GM18520 (cell line): Measurements from ENCODE around the gene KMT5C.

Experiments
- ATAC-seq: cut with Tn5 transposase; IDR thresholded peaks from one replicate; pipeline ENCODE4 v1.9.1; 2021; ENCODE audit not compliant: unreplicated experiment

The KMT5C gene

DNA sequence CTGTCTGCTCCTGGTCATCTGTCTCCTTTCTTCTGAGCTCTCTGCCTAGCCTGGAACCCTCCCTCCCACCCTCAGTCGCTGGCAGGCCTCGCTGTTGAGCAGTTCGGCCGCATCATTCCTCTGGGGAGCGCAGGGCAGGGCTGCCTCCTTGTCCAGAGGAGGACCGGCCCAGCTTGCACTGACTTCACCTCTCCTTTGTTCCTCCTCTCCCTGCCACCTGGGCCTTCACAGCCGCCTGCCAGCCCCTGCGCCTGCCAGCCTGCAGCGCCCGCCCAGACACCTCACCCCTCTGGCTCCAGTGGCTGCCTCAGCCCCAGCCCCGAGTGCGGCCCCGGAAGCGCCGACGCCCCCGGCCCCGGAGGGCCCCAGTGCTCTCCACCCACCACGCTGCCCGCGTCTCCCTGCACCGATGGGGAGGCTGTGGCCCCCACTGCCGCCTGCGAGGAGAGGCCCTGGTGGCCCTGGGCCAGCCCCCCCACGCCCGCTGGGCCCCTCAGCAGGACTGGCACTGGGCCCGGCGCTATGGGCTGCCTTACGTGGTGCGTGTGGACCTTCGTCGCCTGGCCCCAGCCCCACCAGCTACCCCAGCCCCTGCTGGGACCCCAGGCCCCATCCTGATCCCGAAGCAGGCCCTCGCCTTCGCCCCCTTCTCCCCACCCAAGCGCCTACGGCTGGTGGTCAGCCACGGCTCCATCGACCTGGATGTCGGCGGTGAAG is 7.2 kb downstream of the KMT5C start:
- no peak for ATAC-seq

DNA sequence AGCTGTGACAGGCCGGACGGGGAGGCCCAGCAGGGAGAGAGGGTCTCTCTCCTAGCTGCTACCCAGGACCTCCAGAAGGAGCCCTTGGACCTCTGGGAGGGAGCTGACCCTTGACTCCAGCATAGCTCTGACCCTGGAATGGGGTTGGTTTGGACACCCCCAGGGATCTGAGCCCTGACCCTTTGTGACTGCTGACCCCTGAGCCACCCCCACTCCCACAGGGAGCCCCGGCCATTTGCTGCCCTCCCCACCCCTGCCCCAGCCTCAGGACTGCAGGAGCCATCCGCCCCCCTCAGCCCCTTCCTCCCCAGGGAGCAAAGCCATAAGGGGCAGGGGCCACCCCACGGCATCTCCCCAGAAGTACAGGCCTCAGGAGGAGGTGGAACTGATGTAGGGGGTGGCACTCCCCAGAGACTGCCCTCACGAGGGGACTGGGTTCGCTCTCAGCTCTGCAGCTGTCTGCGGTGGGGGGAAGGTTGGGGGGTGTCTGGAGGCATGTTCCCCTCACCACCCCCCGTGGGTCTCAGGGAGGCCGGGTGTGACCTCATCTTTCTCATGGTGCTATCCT is 7.8 kb downstream of the KMT5C start:
- no peak for ATAC-seq

DNA sequence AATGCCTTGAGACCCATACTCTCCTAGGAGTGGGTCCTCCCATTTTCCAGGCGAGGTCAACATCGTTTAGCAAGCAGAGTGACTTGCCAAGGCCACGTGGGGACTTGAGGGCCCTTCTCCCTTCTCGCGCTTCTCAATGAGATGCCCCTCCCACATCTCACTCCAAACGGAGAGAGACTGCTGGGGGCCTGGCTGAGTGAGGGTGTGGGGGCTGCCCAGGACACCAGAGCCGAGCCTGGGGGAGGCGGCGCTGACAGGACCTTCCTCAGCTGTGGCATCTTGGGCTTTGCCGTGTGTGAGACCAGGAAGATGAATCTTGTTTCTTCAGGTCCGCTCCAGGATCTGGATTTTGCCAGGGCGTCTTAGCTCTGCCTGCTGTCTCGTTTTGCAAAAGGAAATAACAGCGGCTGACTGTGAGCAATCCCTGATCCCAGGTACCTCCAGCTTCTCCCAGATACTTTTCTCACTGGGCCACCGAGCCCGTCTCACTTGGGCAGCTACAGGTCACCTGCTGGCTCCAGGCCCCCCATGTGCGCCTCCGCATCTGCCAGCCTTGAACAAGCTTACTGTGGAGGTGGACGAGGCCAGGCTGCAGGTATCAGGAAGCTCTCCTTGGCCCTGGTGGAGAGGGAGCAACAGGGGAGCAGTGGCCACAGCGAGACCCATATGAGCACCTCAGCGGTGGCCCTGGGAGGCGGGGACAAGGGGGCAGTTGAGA is 8.8 kb downstream of the KMT5C start:
- no peak for ATAC-seq

DNA sequence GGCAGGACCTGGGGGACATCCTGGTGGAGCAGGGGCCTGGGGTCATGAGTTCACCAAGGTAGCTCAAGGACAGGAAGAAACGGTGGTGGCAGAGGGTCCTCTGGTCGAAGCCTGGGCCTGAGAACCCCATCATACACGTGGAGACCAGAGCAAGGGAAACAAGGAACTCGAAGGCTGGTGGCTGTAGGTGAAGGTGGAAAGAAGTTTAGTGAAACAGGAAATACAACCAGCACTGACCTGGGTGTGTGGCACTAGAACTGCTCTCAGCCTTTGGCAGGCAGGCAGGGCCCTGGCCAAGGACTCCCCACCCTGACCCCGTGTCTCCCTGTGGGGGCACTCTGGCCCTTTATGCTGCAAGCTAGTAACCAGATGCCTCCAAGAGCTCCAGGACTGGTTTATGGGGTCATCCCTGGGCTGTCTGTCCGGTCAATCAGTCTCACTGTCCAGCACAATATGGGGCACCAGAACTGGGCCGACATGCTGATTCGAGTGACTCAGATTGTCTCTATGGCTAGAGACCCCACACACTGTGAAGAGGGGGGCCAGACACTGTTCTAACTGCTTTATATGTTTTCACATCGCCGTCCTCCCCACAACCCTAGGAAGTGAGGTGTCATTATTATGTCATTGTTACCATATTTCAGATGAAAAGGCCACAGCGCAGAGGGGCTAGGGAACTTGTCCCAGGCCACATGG is 11.1 kb downstream of the KMT5C start:
- ATAC-seq: no peak

DNA sequence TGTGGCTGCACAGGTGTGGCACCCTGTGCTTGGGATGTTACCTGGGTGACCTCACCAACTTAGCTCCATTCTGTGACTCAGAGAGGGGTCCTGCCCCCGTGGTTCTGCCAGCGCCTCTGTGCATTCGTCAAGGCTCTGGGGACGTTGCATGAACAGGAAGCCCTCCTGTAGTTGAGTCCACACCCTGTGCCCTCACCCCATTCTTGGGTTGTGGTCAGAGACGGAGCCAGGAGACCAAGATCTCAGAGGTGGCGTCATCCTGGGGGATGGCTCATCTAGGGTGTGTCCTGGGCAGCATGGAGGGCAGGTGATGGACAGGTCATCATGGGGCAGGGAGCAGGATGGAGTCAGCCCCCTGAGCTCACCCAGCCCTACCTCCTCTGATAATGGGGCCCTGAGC is 12.4 kb downstream of the KMT5C start:
- no peak for ATAC-seq

DNA sequence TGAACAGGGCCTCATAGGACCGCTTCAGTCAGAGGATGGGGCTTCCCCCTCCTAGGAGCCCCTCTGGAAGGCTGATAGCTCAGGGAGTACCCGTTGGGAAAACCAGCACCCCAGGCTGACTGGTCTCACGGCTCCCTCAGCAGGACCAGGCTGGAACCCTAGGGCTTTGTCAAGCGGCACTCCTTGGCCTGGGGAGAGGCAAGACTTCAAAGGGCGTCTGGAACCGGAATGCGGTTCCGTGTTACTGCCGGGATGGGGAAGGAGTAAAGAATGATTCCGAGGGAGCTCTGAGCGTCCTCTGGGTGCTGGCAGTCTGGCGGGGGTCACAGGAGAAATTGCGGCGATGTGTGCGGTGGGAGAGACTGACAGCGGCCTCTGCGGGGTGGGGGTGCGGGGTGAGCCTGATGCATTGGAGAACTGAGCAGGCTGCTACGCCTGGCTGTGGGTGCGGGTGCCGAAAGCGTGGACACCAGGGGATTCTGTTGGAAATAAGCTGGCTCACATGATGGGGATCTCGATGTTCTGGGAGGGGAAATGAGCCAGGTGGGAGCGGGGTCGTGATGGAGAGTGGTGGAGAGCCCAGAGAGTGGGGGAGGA is 13.0 kb downstream of the KMT5C start:
- ATAC-seq: no peak

DNA sequence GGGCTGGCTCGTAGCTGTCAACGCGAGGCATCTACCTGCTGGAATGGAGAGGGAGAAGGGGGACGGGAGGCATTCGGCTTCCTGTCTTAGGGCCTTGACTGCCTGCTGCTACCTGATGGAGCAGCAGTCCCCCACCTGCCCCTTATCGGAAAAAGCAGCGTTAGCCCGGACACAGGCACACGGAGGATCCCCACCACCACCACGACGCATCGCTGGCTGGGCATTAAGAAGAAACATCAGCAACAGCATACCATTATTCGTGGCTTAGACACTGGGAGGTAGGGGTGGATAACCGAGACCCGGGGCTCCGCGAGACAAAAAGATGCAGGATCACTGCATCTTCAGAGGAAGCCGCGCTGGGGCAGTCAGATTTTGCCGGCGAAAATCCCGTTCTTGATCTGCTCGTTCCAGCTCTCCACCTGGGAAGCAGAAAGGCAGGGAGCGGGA is 13.7 kb downstream of the KMT5C start:
- ATAC-seq: no peak

DNA sequence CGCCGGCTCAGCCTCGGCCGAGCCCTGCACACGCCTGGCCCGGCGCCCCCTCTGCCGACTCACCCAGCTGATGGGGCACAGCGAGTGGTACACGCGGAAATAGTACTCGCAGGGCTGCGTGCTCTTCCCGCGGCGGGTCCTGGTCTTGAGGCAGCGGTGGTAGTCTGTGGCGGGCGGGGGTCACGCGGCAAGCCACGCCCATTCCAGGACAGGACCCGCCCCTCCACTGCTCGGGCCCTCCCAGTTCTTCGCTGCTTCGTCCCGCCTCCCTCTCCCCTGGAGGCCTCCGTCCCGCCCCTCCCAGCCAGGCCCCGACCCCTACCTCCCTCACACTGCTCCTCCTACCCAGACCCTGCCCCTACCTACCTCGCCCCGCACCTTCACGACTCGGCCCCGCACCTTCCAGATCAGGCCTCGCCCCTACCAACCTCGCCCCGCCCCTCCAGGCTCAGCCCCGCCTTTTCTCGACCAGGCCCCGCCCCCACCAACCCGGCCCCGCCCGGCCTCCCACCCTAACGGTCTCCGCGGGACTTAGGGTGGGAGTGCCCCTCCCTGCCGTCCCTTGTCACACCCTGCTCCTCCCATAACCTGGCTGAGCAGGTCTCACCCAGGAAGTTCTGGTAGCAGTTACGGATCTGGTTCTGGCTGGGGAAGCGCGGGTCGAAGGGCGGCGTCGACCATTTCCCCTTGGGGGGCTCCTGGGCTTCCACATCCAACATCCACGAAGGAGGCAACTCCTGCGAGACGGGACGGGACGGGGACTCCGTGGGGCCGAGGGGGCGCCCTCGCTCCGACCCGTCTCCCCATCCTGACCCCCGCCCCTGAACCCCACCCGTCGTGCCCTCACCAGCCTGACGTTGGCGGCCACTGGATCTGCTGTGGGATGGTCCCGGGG is 14.4 kb downstream of the KMT5C start:
- no peak for ATAC-seq

DNA sequence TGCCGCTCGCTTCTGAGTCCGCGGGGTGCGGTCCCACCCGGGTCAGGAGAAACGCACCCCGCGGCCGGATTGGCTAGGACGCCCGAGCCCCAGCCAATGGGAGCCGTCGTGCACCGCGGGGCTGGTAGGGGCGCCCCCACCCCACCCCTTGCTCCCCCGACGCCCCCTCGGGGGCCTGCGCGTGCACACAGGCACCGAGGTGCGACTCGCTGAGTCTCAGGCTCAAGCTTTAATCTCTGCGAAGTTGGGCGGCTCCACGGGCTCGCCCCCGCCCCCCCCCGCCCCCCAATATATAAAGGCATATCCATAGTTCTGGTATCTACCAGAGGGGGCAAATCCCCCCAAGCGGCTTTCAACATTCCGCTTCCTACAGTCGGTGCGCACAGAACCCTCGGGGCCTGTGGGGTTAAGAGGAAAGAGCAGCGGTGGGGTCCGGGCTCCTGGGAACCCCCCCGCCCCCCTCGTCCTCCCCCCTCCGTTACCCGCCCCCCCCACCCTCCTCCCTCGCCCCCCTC is 15.1 kb downstream of the KMT5C start, which contains the start of gene COX6B2:
Gene COX6B2 (minus strand): TSS at position 22 of the 515 bp plus-strand sequence. CDS start 198 bp downstream, outside the sequence.
- no peak for ATAC-seq

DNA sequence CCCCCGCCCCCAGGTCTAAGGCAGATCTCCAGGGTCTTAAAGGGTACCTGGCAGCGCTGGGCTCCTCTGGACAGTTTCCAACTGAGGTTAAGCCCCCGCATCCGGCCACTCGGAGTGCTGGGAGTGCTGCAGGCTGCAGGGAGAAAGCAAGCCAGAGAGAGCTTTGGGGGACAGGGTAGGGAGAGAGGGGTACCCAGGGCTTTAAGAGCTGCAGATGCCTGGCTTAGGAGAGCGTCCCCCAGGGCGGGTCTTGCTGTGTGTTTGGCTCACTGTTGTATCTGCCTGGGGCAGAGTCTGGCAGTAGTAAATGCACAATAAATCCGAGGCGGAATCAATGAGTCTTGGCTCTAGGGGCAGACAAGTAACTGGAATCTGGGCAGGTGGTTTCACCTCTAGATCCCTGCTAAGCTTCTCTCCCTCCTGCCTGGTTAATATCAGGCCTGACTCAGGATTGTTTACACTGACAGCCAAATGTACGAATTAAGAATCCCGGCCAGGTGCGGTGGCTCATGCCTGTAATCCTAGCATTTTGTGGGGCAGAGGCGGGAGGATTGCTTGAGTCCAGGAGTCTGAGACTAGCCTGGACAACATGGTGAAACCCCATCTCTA is 15.6 kb downstream of the KMT5C start:
- ATAC-seq: no peak

DNA sequence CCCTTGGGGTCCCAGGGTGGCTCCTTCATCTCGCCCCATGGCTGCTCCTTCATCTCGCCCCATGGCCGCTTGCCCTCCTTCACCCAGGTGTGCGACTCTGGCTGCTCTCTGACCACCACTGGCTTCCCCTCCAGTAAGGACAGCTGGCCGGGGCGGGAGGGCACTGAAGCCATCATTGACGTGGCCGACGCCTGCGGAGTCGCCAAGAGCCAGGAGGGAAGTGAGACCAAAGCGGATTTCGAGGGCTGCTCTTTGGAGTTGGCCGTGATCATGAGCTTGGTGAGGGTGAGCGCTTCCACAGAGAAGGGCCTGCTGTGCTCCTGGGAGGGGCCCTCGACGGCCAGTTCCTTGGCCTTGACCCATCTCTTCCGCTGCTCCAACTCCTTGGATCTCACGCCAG is 18.8 kb downstream of the KMT5C start:
- no peak for ATAC-seq

DNA sequence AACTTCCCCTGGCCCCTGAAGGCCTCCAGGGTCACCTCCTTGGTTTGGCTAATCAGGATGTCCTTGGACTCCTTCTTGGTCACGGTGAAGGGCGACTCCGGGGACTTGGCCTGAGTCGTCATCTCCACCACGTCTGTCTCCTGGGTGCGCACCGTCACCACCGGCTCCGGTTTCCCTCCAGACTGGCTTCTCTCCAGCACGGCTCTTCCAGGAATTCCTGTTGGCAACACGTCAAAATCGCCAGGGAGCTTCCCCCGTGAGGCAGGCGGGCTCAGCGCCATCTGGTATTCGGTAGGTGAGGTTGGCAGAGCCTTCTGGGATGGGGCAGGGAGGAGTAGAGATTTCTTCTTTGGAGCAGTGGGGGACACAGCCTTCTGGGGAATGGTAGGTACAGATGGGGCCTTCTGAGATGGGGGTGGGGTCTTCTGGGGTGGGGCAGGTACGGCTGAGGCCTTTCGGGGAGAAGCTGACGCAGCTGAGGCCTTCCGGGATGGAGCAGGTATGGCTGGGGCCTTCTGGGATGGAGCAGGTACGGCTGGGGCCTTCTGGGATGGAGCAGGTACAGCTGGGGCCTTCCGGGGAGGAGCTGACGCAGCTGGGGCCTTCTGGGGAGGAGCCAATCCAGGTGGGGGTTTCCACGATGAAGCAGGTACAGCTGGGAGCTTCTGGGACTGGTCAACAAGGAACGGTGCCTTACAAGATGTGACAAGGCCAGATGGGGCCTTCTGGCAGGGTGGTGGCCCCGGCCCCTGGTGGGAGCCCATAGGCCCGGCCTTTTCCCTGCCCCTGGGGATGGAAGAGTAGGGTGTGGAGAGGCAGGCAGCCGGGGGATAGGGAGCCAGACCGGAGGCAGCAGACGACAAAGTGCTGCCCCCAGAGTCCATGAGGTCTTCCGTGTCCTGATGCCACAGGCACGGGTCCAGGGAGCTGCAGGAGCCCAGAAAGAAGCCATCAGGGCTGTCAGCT is 19.6 kb downstream of the KMT5C start:
- ATAC-seq: no peak

DNA sequence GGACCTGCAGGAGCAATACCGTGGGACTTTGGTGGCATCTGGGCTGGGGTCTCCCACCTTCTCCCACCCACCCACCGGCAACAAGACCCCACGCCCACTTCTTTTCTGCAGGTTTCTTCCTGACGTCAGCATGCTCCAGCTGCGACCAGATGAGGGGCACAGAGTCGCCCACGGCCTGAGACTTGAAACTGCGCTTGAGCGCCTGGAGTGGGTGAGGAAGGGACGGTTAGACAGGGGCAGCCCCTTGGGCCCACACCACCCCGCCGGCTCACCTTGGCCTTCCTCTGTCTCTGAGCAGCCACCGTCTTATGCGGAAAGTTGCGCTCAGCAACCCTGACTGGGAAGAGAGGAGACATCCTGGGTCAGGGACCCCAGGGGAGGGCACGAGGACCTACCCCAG is 21.2 kb downstream of the KMT5C start:
- ATAC-seq: no peak

DNA sequence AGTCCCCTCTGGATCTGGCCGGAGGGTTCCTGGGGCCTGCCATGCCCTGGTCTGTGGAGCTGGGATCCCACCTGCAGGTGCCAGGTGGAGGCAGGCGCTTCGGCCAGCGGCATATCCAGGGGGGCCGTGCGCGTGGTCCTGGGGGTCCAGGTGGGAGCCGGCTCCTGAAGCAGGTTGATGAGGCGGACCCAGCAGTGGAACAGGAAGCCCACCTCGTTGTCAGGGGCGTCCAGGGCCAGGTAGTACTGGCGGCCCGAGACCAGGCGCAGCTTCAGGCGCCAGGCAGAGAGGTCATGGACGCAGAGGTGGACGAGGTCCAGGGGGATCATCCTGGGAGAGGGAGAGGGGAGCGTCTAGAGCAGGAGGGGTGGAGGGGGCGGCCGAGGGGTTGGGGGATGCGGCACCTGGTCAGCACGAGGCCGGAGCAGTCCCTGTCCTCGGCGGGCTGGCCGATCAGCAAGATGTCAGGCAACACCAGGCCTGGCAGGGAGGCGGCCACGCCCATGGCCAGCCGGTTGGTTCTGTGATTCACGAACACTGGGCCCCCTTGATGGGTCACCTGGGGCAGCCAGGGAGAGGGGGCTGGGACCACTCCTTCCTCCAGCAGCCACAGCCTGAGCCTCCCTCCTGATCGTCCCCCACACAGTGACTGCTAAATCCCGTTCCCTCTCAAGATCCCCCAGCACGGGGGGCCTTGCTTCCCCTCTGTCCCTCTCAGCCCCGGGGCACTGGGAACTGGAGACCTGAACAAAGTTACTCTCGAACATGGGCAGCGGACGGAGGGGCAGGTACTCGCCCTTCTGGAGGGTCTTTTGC is 22.7 kb downstream of the KMT5C start:
- ATAC-seq: no peak

DNA sequence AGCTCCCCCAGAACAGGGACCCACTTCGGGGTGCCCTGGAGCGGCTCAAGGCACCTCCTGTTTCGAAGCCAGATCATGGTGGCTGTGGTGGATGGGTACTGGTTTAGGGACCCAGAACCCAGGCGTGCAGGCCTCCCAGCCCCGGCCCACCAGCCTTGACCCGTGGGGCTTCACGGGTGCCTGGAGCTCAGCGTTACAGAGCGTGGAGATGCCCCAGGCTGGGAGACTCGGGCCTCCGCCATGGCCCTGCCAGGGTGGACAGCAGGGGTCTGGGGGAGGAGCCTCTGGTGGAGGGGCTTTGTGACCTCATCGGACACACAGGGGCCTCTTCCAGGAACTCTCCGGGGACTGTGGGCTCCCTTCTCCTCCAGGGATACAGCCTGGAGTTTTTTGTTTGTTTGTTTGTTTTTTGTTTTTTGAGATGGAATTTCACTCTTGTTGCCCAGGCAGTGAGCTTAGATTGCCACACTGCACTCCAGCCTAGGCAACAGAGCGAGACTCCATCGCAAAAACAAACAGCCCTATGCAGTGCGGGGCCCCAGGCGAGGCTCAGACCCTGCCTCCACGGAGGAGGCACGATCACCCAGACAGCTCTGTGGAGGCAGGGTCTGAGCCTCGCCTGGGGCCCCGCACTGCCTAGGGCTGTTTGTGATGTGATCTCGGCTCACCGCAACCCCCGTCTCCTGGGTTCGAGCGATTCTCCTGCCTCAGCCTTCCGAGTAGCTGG is 23.5 kb downstream of the KMT5C start, which contains the start of gene GARIN5B:
Gene GARIN5B (minus strand): TSS at position 271 of the 727 bp plus-strand sequence. CDS start 194 bp downstream, at position 77.
- ATAC-seq: no peak

DNA sequence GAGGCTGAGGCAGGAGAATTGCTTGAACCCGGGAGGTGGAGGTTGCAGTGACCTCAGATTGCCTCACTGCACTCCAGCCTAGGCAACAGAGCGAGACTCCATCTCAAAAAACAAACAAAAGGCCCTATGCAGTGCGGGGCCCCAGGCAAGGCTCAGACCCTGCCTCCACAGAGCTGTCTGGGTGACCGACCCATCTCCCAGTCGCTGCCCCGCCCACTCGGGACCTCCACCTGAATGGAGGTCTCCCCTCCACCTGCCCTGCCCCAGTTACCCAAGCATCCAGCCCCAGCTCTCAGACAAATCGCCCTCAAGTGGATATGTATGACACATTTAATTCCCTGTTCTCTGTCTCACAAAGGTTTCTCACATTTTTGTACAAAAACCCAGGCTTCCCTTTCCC is 25.6 kb downstream of the KMT5C start:
- ATAC-seq: no peak

DNA sequence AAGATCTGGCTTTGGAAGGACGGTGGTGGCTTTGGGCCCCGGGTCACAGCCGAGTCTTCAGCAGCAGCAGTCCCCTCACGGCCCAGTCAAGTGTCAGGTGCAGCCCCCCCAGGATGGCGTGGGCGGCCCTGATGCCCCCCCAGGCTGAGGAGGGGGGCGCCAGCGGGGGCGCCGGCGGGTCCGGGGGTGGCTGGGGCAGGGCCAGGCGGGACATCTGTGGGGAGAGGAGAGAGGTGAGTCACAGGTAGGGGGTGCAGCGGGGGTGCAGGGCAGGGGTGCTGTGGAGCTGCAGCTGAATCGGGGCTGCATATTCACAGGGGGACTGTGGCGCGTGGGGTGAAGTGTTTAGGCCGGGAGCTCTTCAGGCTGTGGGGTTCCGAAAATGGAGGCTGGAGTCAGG is 26.3 kb downstream of the KMT5C start:
- no peak for ATAC-seq
